HepG2 (cell line): ENCODE results near the gene CDK14. TPM values are rescaled to one million over a fixed set of nuclear protein-coding genes. Genes with fewer than 3 reads are reported as not detected.
A peak's percentile ranks its signal among the peaks of the same experiment; 100 is the strongest.

Experiments used
- ATAC-seq: fragments of 200-7000 bp; cut with Tn5 transposase; 3 replicates; pipeline ENCODE4 v1.9.1; 2020; ENCODE audit warnings: mild to moderate bottlenecking, moderate library complexity
- BruUV-seq: library from RNA; stranded (reverse); fragments of 400-500 nt; replicated peaks from 2 replicates; lab custom pipeline; 2021; lab: Mats Ljungman, UMichigan
- CTCF ChIA-PET: fragments of 300-600 bp; formaldehyde crosslinking; extraction: SDS; loops from one replicate; lab custom pipeline; 2021; ENCODE audit warnings: low total read pairs, inconsistent platforms, low intra/inter-chr PET ratio; lab: Yijun Ruan, JAX
- POLR2A ChIA-PET: fragments of 350-600 bp; sonication (Branson Sonifier 250); formaldehyde crosslinking; loops from one replicate; lab custom pipeline; 2020; ENCODE audit warnings: antibody characterized with exemption, inconsistent platforms; lab: Yijun Ruan, JAX
- DNase-seq: peaks from one replicate; pipeline ENCODE4 v3.0.0-alpha.2; 2015; ENCODE audit warnings: low spot score
- FAIRE-seq: peaks from 3 replicates; lab custom pipeline; 2011; peaks lifted over from hg19 to GRCh38; lab: Jason Lieb, UNC
- H2AFZ ChIP-seq: one replicate; pipeline ENCODE4 v1.6.1; 2011; ENCODE audit warnings: low read length, inconsistent platforms
- H3K27ac ChIP-seq: fragments of 300-600 bp; 3 replicates; pipeline ENCODE4 v1.8.0; 2011; ENCODE audit warnings: mixed run types, mild to moderate bottlenecking, mixed read lengths, low read length, inconsistent platforms; ENCODE audit not compliant: insufficient read depth; ENCODE audit errors: extremely low read length
- H3K27me3 ChIP-seq, 2 experiments: fragments of 200-600 bp in 1 of 2; 2 replicates in 1 of 2; 3 replicates in 1 of 2; pipeline versions ENCODE4 v1.6.0 to v1.8.0; 2011; ENCODE audit warnings: low read length in 2 of 2, mild to moderate bottlenecking in 2 of 2, moderate library complexity in 2 of 2, inconsistent platforms in 1 of 2; ENCODE audit not compliant: insufficient read depth in 2 of 2, control insufficient read depth in 1 of 2
- H3K36me3 ChIP-seq, 2 experiments: fragments of 200-600 bp in 1 of 2; replicated peaks in 1 of 2; 2 replicates in 1 of 2; 3 replicates in 1 of 2; pipeline versions ENCODE4 v1.5.1 to v1.8.0; 2011; ENCODE audit warnings: low read length in 2 of 2, inconsistent platforms in 1 of 2; ENCODE audit not compliant: insufficient read depth in 2 of 2, control insufficient read depth in 1 of 2
- H3K4me1 ChIP-seq: 2 replicates; pipeline ENCODE4 v1.5.1; 2012; ENCODE audit warnings: low read length, inconsistent platforms; ENCODE audit not compliant: insufficient read depth
- H3K4me2 ChIP-seq: 2 replicates; pipeline ENCODE4 v1.6.0; 2011; ENCODE audit warnings: low read depth, low read length, inconsistent platforms
- H3K4me3 ChIP-seq, 3 experiments: fragments of 200-600 bp in 1 of 3; sonication (generic), shearing (Covaris generic) in 1 of 3; replicated peaks in 1 of 3; 2 replicates each; pipeline ENCODE4 v1.5.1; 2011 to 2016; ENCODE audit warnings: low read length in 3 of 3, inconsistent platforms in 2 of 3, low read depth in 2 of 3, mild to moderate bottlenecking in 2 of 3, control low read depth in 1 of 3, mixed read lengths in 1 of 3; ENCODE audit not compliant: insufficient read depth in 1 of 3
- H3K79me2 ChIP-seq: one replicate; pipeline ENCODE4 v1.6.1; 2011; ENCODE audit warnings: low read length, inconsistent platforms; ENCODE audit not compliant: insufficient read depth
- H3K9ac ChIP-seq: 2 replicates; pipeline ENCODE4 v1.6.0; 2011; ENCODE audit warnings: mild to moderate bottlenecking, low read depth, low read length, inconsistent platforms; ENCODE audit not compliant: insufficient read depth
- H3K9me3 ChIP-seq: 2 replicates; pipeline ENCODE4 v1.5.1; 2012; ENCODE audit warnings: mild to moderate bottlenecking, low read length
- H4K20me1 ChIP-seq: 2 replicates; pipeline ENCODE4 v1.6.0; 2011; ENCODE audit warnings: inconsistent platforms, mild to moderate bottlenecking, low read length, moderate library complexity; ENCODE audit not compliant: insufficient read depth
- ASH2L ChIP-seq: fragments of 300-600, 200-600 bp; sonication (generic); IDR thresholded peaks from 2 replicates; pipeline ENCODE4 v1.7.0; 2017; ENCODE audit warnings: low read depth, mild to moderate bottlenecking, moderate library complexity, mixed read lengths, low read length; ENCODE audit not compliant: insufficient read length
- BRD4 ChIP-seq: sonication (generic); formaldehyde crosslinking; IDR thresholded peaks from 2 replicates; pipeline ENCODE4 v1.4.0; 2020; ENCODE audit warnings: missing genetic modification reagents
- EED ChIP-seq: sonication (generic); formaldehyde crosslinking; IDR thresholded peaks from 2 replicates; pipeline ENCODE4 v1.5.0; 2020; ENCODE audit warnings: mild to moderate bottlenecking, missing genetic modification reagents
- JARID2 ChIP-seq: sonication (generic); formaldehyde crosslinking; IDR thresholded peaks from 2 replicates; pipeline ENCODE4 v1.8.1; 2023; ENCODE audit warnings: missing genetic modification reagents, inconsistent platforms; ENCODE audit not compliant: insufficient replicate concordance
- MYNN ChIP-seq: sonication (generic); formaldehyde crosslinking; IDR thresholded peaks from 2 replicates; pipeline ENCODE4 v1.4.0; 2020; ENCODE audit warnings: mild to moderate bottlenecking, low read depth, missing genetic modification reagents
- NFE2L2 ChIP-seq: fragments of 150-350 bp; IDR thresholded peaks from 2 replicates; pipeline ENCODE4 v1.6.1; 2014; ENCODE audit warnings: low read length
- SIN3B ChIP-seq: fragments of 150-350 bp; IDR thresholded peaks from 2 replicates; pipeline ENCODE4 v1.6.1; 2014; ENCODE audit warnings: low read length
- SMARCE1 ChIP-seq: fragments of 450-650 bp; IDR thresholded peaks from 2 replicates; pipeline ENCODE4 v1.6.1; 2017; ENCODE audit warnings: borderline replicate concordance
- SNAI1 ChIP-seq: sonication (generic); formaldehyde crosslinking; IDR thresholded peaks from 2 replicates; pipeline ENCODE4 v1.5.0; 2020; ENCODE audit warnings: mild to moderate bottlenecking, missing genetic modification reagents, borderline replicate concordance
- TMF1 ChIP-seq: sonication (generic); formaldehyde crosslinking; IDR thresholded peaks from 2 replicates; pipeline ENCODE4 v1.8.1; 2022; ENCODE audit warnings: low read depth, missing genetic modification reagents
- ZNF569 ChIP-seq: sonication (generic); formaldehyde crosslinking; IDR thresholded peaks from 2 replicates; pipeline ENCODE4 v1.5.0; 2020; ENCODE audit warnings: mild to moderate bottlenecking, missing genetic modification reagents, moderate library complexity, borderline replicate concordance
- ZNF746 ChIP-seq: sonication (generic); formaldehyde crosslinking; IDR thresholded peaks from 2 replicates; pipeline ENCODE4 v1.8.0; 2022; ENCODE audit warnings: mild to moderate bottlenecking, missing genetic modification reagents
- WGBS: methylation state at CpG from one replicate; pipeline ENCODE4 v1.1.6; 2017; ENCODE audit warnings: low lambda C conversion rate; 5-methylcytosine and 5-hydroxymethylcytosine counted together
- in situ Hi-C: cut with HindIII; loops from 2 replicates; pipeline ENCODE4 v1.10.0; 2017; ENCODE audit warnings: low pct_unique_long_range_greater_than_20kb; ENCODE audit not compliant: extremely low pct_ligation_motif_present
- intact Hi-C: fragments of 100-400 bp; cut with micrococcal nuclease; formaldehyde crosslinking; loops from one replicate; pipeline ENCODE4 v1.10.0; 2022; ENCODE audit not compliant: unreplicated experiment
- polyA plus RNA-seq, 8 experiments: library from polyadenylated mRNA; depleted of rRNA in 3 of 8; stranded (reverse) in 7 of 8; unstranded in 1 of 8; fragments of >200 nt; fragmentation: Illumina TruSeq in 4 of 8; extraction: Trizol in 4 of 8; gene quantifications; 2 replicates each; pipeline versions ENCODE4 v1.2.1 to v1.2.3, GENCODE V29; 2011 to 2016; ENCODE audit warnings: low read depth in 4 of 8, missing spikeins in 1 of 8, mixed read lengths in 1 of 8; ENCODE audit not compliant: insufficient read depth in 1 of 8
- total RNA-seq, 5 experiments: library from RNA; depleted of rRNA; stranded (reverse); fragments of >200 nt; fragmentation: Illumina TruSeq; extraction: Trizol; gene quantifications; 2 replicates each; pipeline ENCODE4 v1.2.3, GENCODE V29; 2016; ENCODE audit warnings: low read depth in 1 of 5
- TF ChIP-seq, protein P1 (sequence below): IDR thresholded peaks from 2 replicates; pipeline ENCODE4 v1.6.1; 2016; ENCODE audit warnings: missing compliant biosample characterization, missing genetic modification reagents, borderline replicate concordance
- TF ChIP-seq, protein P2 (sequence below), 2 experiments: sonication (generic) in 1 of 2; formaldehyde crosslinking in 1 of 2; IDR thresholded peaks; 2 replicates each; pipeline versions ENCODE4 v1.4.0 to v1.6.1; 2018 to 2020; ENCODE audit warnings: missing genetic modification reagents in 2 of 2, borderline replicate concordance in 1 of 2, low read depth in 1 of 2, mild to moderate bottlenecking in 1 of 2, missing biosample characterization in 1 of 2
- TF ChIP-seq, protein P3 (sequence below): sonication (generic); formaldehyde crosslinking; conservative IDR thresholded peaks from 2 replicates; pipeline ENCODE4 v1.8.0; 2022; ENCODE audit warnings: missing genetic modification reagents
- TF ChIP-seq, protein P4 (sequence below): sonication (generic); formaldehyde crosslinking; conservative IDR thresholded peaks from 2 replicates; pipeline ENCODE4 v1.8.1; 2023; ENCODE audit warnings: missing genetic modification reagents

The CDK14 gene
- total and polyA plus RNA-seq, 2 of the 13 experiments (the other 11 are each of a cell fraction or from before 2014, with no cell fraction given): 0.26 to 0.71 TPM

DNA sequence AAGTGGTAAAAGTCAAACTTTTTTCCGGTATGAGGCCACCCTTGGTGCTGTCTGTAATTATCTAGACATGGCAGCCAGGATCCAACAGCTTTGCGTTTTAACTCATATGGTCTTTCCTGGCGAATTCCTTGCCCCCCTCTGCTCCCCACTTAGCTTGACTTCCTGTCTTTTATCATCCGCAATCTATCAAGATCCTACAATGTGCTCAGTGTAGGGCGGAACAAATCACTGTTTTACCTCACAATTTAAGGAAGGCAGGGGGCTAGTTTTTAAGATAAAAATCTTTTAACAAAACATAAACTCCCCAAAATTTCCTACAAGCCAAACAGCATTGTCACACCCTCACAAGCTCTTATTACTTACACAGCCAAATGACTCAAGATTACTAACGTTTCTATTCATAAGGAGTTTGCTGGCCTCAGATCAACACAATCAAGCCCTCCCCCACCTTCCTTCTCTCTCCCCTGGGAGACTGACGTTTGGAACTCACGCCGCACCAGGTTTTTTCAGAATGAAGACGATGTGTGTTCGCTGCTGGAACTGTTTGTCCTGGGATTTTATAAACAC lies 1.3 kb upstream of the CDK14 start (continued):
- TF ChIP-seq EED (CRISPR knock-in tag): no peak
- TF ChIP-seq BRD4 (CRISPR knock-in tag): no peak
- TF ChIP-seq, all 625 proteins: peak for 0

DNA sequence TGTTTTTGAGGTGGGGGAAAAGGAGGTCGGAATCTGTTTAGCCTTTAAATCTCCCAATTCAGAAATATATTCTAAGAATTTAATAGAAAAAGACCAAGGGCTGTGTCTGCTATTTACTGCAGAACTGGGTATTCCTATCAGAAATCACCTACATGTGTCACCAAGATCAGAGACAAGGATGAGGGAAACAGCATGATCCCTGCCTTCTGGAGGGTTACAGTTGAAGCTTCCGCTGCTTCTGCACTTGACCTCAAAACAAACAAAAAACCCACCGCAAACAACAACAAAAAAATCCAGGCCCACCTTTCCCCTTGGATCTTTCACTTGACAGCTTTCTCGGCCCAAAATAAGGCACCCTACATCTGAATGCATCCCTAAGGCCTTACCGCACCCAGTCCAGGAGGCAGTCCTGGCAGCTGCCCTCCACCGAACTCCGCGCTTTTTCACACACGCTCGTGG lies 750 bp upstream of the CDK14 start:
- ATAC-seq (peak; percentile 6; the same call in 1 of the 3 replicates), DNase-seq (no peak), FAIRE-seq (no peak)
- intact Hi-C loops (no loop called here), in situ Hi-C loops (loop anchor here (10.0 kb wide), 1 partner anchor 141 kb away; no protein-coding TSS in a partner anchor)
- ChIA-PET POLR2A (interaction anchor here (0.5 kb wide), 1 partner anchor 376 kb away, joined by 3 read pairs; no protein-coding TSS in a partner anchor), CTCF (no interaction called here)
- H4K20me1 ChIP-seq: no peaks in the 10 kb centered on the region
- peak overlapping the region in 2 of 3 experiments; percentile 12 to 70; a peak in 2 of 6 replicates for H3K4me3 ChIP-seq
- no peak overlapping the region for H3K27ac ChIP-seq
- H3K4me2 ChIP-seq: peak overlapping the region; percentile 83
- no peaks in the 10 kb centered on the region for H3K79me2 ChIP-seq
- H3K27me3 ChIP-seq: peaks cover 2 to 20% of the 10 kb centered on the region in 2 experiments; a peak in 2 of 5 replicates
- no peaks in the 10 kb centered on the region for H3K36me3 ChIP-seq
- no TSS peak for BruUV-seq
- H2AFZ ChIP-seq: no peak overlapping the region
- H3K9ac ChIP-seq: no peak overlapping the region
- WGBS: 33% methylated on average over 9 of the region's 10 CpGs
- H3K9me3 ChIP-seq: no peaks in the 10 kb centered on the region
- peaks cover 8% of the 10 kb centered on the region; the same call in 1 of the 2 replicates for H3K4me1 ChIP-seq
- no peak for TF ChIP-seq MYNN
- no peak for TF ChIP-seq ZNF746 (CRISPR knock-in tag)
- TF ChIP-seq, protein P1, sequence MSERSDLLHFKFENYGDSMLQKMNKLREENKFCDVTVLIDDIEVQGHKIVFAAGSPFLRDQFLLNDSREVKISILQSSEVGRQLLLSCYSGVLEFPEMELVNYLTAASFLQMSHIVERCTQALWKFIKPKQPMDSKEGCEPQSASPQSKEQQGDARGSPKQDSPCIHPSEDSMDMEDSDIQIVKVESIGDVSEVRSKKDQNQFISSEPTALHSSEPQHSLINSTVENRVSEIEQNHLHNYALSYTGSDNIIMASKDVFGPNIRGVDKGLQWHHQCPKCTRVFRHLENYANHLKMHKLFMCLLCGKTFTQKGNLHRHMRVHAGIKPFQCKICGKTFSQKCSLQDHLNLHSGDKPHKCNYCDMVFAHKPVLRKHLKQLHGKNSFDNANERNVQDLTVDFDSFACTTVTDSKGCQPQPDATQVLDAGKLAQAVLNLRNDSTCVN (CRISPR knock-in tag): no peak
- TF ChIP-seq SMARCE1: no peak
- TF ChIP-seq, protein P2, sequence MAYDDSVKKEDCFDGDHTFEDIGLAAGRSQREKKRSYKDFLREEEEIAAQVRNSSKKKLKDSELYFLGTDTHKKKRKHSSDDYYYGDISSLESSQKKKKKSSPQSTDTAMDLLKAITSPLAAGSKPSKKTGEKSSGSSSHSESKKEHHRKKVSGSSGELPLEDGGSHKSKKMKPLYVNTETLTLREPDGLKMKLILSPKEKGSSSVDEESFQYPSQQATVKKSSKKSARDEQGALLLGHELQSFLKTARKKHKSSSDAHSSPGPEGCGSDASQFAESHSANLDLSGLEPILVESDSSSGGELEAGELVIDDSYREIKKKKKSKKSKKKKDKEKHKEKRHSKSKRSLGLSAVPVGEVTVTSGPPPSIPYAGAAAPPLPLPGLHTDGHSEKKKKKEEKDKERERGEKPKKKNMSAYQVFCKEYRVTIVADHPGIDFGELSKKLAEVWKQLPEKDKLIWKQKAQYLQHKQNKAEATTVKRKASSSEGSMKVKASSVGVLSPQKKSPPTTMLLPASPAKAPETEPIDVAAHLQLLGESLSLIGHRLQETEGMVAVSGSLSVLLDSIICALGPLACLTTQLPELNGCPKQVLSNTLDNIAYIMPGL (CRISPR knock-in tag; IDR thresholded peaks at IDR 0.05; ENCODE audit: borderline replicate concordance in 1 of 2, low read depth in 1 of 2): no peak
- TF ChIP-seq ZNF569 (CRISPR knock-in tag): no peak
- TF ChIP-seq JARID2 (CRISPR knock-in tag): no peak
- TF ChIP-seq SIN3B: no peak
- TF ChIP-seq TMF1 (CRISPR knock-in tag): no peak
- TF ChIP-seq, protein P3, sequence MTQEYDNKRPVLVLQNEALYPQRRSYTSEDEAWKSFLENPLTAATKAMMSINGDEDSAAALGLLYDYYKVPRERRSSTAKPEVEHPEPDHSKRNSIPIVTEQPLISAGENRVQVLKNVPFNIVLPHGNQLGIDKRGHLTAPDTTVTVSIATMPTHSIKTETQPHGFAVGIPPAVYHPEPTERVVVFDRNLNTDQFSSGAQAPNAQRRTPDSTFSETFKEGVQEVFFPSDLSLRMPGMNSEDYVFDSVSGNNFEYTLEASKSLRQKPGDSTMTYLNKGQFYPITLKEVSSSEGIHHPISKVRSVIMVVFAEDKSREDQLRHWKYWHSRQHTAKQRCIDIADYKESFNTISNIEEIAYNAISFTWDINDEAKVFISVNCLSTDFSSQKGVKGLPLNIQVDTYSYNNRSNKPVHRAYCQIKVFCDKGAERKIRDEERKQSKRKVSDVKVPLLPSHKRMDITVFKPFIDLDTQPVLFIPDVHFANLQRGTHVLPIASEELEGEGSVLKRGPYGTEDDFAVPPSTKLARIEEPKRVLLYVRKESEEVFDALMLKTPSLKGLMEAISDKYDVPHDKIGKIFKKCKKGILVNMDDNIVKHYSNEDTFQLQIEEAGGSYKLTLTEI (CRISPR knock-in tag): no peak
- TF ChIP-seq ASH2L: no peak
- no peak for TF ChIP-seq NFE2L2
- TF ChIP-seq SNAI1: no peak
- TF ChIP-seq, protein P4, sequence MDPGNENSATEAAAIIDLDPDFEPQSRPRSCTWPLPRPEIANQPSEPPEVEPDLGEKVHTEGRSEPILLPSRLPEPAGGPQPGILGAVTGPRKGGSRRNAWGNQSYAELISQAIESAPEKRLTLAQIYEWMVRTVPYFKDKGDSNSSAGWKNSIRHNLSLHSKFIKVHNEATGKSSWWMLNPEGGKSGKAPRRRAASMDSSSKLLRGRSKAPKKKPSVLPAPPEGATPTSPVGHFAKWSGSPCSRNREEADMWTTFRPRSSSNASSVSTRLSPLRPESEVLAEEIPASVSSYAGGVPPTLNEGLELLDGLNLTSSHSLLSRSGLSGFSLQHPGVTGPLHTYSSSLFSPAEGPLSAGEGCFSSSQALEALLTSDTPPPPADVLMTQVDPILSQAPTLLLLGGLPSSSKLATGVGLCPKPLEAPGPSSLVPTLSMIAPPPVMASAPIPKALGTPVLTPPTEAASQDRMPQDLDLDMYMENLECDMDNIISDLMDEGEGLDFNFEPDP (CRISPR knock-in tag): no peak
